Left hindlimb (tissue), 1 donor: ENCODE data around the gene MEIKIN.

Source experiments
- DNase-seq: peaks from one replicate; pipeline ENCODE4 v3.0.0-alpha.2; 2018

The MEIKIN gene

GRCh38 chr5:131766689-131767088 is 178.8 kb downstream of the MEIKIN start:
- DNase-seq: no peak

- DNase-seq: no peak
Measured at GRCh38 chr5:131765261-131765660, 180.2 kb downstream of the MEIKIN start.

GRCh38 chr5:131763968-131764367 is 181.5 kb downstream of the MEIKIN start:
- DNase-seq: no peak

GRCh38 chr5:131760793-131761192 is 184.7 kb downstream of the MEIKIN start:
- DNase-seq: no peak

GRCh38 chr5:131759704-131760103 is 185.8 kb downstream of the MEIKIN start:
- DNase-seq: no peak

GRCh38 chr5:131758520-131758900 is 187.0 kb downstream of the MEIKIN start:
- DNase-seq: no peak

GRCh38 chr5:131757830-131758519 is 187.5 kb downstream of the MEIKIN start:
- no peak for DNase-seq
